Measurements from ENCODE around the gene MUC5B. TPM values are rescaled to one million over a fixed set of nuclear protein-coding genes. Genes with fewer than 3 reads are reported as not detected.

Gene MUC5B
- total RNA-seq, 2 experiments from 2014 or later = not detected

DNA sequence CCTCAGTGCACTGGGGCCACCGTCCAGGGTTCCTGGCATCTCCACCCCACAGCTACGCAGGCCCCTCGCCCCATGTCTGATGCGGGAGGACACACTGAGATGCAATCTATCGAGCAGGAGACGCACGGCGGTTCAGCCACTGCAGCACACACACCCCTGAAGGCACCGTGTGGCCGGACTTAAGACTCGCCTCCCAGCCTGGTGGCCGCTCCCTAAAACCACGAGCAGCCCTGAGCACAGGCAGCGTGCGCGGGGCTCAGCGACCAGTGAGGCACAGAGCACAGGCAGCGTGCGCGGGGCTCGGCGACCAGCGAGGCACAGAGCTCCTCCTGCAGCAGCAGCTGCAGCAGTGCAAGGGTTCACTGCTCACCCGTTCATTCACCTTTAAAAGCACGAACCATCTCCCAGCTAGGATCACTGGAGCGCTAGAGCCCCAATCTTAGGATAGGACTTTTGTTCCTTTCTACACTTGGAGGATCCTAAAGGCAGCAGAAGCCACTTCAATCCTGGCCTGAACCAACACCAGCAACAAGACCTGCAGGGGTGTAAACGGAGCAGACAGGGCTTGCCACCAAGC, 55.2 kb downstream of the MUC5B start:
- DNase-seq (no peak), ATAC-seq (ENCODE audit: low read depth) (no peak)
- Mint-ChIP-seq H3K36me3 (no peaks in the 10 kb centered on the region), H3K9me3 (no peaks in the 10 kb centered on the region), H3K4me3 (no peak overlapping the region), H3K27ac (no peak overlapping the region), H3K27me3 (no peaks in the 10 kb centered on the region), H3K4me1 (no peaks in the 10 kb centered on the region)
- POLR2A ChIA-PET = no interaction called here

DNA sequence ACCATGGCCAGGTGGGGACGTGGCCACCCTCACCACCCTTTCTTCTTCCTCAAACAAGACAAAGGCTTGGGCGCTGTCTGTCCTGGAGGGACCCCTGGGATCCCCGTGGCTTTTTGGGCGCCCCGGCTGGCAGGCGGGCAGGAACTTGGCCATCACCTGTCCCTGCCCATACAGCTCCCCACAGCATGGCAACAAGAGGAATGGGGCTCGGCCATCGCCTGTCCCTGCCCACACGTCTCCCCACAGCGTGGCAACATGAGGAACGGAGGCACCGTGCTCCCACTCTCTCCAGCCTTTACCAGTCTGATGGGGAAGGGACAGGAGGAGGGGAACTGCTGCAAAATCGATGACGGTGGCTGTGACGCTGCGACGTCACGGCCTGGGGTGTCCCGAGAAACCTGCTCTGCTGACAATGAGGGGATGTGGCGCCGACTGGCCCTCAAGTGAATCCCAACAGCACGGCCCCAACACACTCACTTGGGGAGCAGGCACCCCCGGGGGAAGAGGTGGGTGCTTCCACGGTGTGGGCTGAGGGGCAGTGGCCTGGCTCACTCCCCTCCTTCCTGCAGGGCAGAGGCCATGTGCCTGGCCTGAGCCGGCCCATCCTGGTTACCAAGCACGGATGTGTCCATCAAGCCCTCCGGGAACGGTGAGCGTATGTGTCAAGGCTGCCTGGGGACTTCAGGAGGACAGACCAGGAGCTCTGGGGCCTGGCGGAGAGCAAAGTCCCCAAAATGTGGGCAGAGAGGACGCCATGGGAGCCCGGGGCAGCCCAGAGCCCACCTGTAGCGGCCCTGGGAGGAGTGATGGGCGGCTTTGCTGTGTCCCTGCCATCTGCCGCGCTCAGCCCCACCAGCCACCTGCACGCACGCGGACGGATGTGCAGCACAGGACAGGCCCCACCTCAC, 56.2 kb downstream of the MUC5B start:
- DNase-seq = no peak
- ATAC-seq (ENCODE audit: low read depth) = no peak
- POLR2A ChIA-PET = no interaction called here
- no peaks in the 10 kb centered on the region for H3K36me3 Mint-ChIP-seq
- no peaks in the 10 kb centered on the region for H3K4me1 Mint-ChIP-seq
- no peak overlapping the region for H3K27ac Mint-ChIP-seq
- no peaks in the 10 kb centered on the region for H3K27me3 Mint-ChIP-seq
- H3K9me3 Mint-ChIP-seq = no peaks in the 10 kb centered on the region
- H3K4me3 Mint-ChIP-seq = no peak overlapping the region

GRCh38 chr11:1279674-1280055, 56.8 kb downstream of the MUC5B start:
- no peak for ATAC-seq (ENCODE audit: low read depth)
- Mint-ChIP-seq H3K27ac (no peak overlapping the region), H3K9me3 (no peaks in the 10 kb centered on the region), H3K4me1 (no peaks in the 10 kb centered on the region), H3K4me3 (no peak overlapping the region), H3K27me3 (no peaks in the 10 kb centered on the region), H3K36me3 (no peaks in the 10 kb centered on the region)
- no peak for DNase-seq
- POLR2A ChIA-PET = no interaction called here

GRCh38 chr11:1280116-1281035, 57.5 kb downstream of the MUC5B start:
- no peaks in the 10 kb centered on the region for H3K4me1 Mint-ChIP-seq
- H3K9me3 Mint-ChIP-seq = no peaks in the 10 kb centered on the region
- ATAC-seq (ENCODE audit: low read depth) (no peak), DNase-seq (no peak)
- POLR2A ChIA-PET = no interaction called here
- H3K27me3 Mint-ChIP-seq = no peaks in the 10 kb centered on the region
- H3K27ac Mint-ChIP-seq = no peak overlapping the region
- no peak overlapping the region for H3K4me3 Mint-ChIP-seq
- H3K36me3 Mint-ChIP-seq = peaks cover 2% of the 10 kb centered on the region

DNA sequence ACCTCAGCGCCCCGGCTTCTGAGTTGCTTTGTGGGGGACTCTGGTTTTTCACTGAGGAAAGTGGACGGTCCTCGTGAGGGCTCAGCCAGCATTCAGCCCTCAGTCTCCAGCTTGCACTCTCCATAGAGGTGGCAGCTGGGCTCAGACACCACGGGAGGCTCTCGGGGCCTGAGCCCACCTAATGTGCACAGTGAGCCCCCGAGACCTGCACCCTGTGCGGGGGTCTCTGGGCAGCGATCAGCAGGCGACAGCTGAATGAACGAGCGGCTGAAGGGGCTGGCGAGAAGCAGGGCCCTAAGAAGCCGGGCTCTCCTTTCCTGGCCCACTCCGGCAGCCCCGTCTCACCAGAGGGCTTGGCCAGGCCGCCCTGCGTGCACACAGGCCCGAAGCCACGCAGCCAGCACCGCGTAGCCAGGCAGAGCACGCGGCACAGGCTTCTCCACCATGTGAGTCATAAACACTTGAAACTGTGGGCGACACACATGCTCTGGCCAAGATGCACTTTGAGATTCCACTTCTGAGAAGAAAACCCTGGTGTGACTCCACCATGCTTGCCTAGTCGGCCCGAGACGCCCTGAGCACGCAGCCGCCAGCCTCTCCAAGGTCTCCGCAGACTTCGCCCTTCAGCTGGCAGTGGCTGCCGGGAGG, 58.6 kb downstream of the MUC5B start:
- POLR2A ChIA-PET = no interaction called here
- ATAC-seq (ENCODE audit: low read depth) = no peak

GRCh38 chr11:1281974-1282365, 59.1 kb downstream of the MUC5B start:
- no peak for ATAC-seq (ENCODE audit: low read depth)
- POLR2A ChIA-PET = no interaction called here

More for the DNA sequence above, 58.6 kb downstream of the MUC5B start:
- Mint-ChIP-seq H3K27ac (no peak overlapping the region), H3K4me1 (no peaks in the 10 kb centered on the region), H3K27me3 (no peaks in the 10 kb centered on the region), H3K36me3 (peaks cover 3% of the 10 kb centered on the region), H3K4me3 (no peak overlapping the region), H3K9me3 (no peaks in the 10 kb centered on the region)
- no peak for DNase-seq

GRCh38 chr11:1283091-1283511, 60.2 kb downstream of the MUC5B start:
- Mint-ChIP-seq H3K9me3 (no peaks in the 10 kb centered on the region), H3K36me3 (peaks cover 4% of the 10 kb centered on the region), H3K27ac (no peak overlapping the region), H3K4me1 (no peaks in the 10 kb centered on the region), H3K27me3 (no peaks in the 10 kb centered on the region), H3K4me3 (no peak overlapping the region)
- POLR2A ChIA-PET = no interaction called here
- DNase-seq (no peak), ATAC-seq (ENCODE audit: low read depth) (no peak)

More at GRCh38 chr11:1281974-1282365, 59.1 kb downstream of the MUC5B start:
- Mint-ChIP-seq H3K27ac (no peak overlapping the region), H3K27me3 (no peaks in the 10 kb centered on the region), H3K4me1 (no peaks in the 10 kb centered on the region), H3K9me3 (no peaks in the 10 kb centered on the region), H3K36me3 (peaks cover 3% of the 10 kb centered on the region), H3K4me3 (no peak overlapping the region)
- DNase-seq = no peak

GRCh38 chr11:1283906-1284305, 61.0 kb downstream of the MUC5B start:
- H3K4me1 Mint-ChIP-seq = no peaks in the 10 kb centered on the region
- POLR2A ChIA-PET = no interaction called here
- H3K4me3 Mint-ChIP-seq = no peak overlapping the region
- no peaks in the 10 kb centered on the region for H3K27me3 Mint-ChIP-seq
- DNase-seq = no peak
- no peak overlapping the region for H3K27ac Mint-ChIP-seq
- no peaks in the 10 kb centered on the region for H3K9me3 Mint-ChIP-seq
- ATAC-seq (ENCODE audit: low read depth) = no peak
- H3K36me3 Mint-ChIP-seq = peaks cover 4% of the 10 kb centered on the region

DNA sequence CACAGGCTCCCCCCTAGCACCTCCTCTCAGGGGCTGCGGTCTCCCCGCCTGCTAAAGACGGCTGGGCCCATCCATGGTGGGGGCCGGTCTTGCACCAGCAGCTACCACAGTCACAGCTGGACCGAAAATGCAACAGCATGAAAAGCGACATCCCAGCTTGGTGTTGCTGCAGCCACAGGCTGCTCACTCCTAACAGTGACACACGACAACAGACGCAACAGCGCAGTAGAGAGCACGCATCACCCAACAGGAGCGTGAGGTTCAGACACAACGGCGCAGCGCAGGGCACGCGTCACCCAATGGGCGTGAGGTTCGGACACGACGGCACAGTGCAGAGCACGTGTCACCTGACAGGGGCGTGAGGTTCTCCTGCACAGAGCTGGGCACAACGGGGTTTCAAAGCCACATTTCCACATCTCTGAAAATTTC, 62.5 kb downstream of the MUC5B start:
- Mint-ChIP-seq H3K4me3 (no peak overlapping the region), H3K4me1 (no peaks in the 10 kb centered on the region), H3K27me3 (no peaks in the 10 kb centered on the region), H3K27ac (no peak overlapping the region), H3K36me3 (peaks cover 4% of the 10 kb centered on the region), H3K9me3 (no peaks in the 10 kb centered on the region)
- DNase-seq (no peak), ATAC-seq (ENCODE audit: low read depth) (no peak)
- POLR2A ChIA-PET = no interaction called here

- no peaks in the 10 kb centered on the region for H3K4me1 Mint-ChIP-seq
- no peak for ATAC-seq (ENCODE audit: low read depth)
These were observed 63.0 kb downstream of the MUC5B start for GRCh38 chr11:1285876-1286275.

DNA sequence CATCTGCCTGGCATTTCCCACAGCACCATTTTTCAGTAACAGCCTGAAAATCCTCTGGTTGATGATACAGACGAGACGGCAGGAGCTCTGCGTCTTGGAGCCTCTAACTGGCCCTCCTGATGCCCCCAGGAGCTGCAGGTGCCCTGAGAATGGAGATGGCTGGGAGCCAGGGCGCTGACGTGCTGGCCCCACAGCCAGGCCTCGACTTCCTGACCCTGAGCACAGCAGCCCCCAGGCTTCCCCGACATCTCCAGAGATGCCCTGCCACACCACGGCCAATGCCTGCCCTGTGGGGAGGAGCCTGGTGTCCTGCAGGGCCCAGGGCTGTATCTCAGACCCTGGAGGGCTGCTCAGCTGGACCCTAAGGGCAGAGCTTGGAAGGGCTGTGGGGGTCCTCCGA, 65.1 kb downstream of the MUC5B start:
- H3K36me3 Mint-ChIP-seq = peaks cover 4% of the 10 kb centered on the region
- DNase-seq (no peak), ATAC-seq (ENCODE audit: low read depth) (no peak)
- H3K4me1 Mint-ChIP-seq = no peaks in the 10 kb centered on the region
- H3K27me3 Mint-ChIP-seq = no peaks in the 10 kb centered on the region
- no peak overlapping the region for H3K4me3 Mint-ChIP-seq
- H3K27ac Mint-ChIP-seq = no peak overlapping the region
- H3K9me3 Mint-ChIP-seq = no peaks in the 10 kb centered on the region
- POLR2A ChIA-PET = no interaction called here

More at GRCh38 chr11:1285876-1286275, 63.0 kb downstream of the MUC5B start:
- Mint-ChIP-seq H3K27me3 (no peaks in the 10 kb centered on the region), H3K36me3 (peaks cover 4% of the 10 kb centered on the region), H3K27ac (no peak overlapping the region), H3K9me3 (no peaks in the 10 kb centered on the region), H3K4me3 (no peak overlapping the region)
- POLR2A ChIA-PET = no interaction called here
- DNase-seq = no peak

DNA sequence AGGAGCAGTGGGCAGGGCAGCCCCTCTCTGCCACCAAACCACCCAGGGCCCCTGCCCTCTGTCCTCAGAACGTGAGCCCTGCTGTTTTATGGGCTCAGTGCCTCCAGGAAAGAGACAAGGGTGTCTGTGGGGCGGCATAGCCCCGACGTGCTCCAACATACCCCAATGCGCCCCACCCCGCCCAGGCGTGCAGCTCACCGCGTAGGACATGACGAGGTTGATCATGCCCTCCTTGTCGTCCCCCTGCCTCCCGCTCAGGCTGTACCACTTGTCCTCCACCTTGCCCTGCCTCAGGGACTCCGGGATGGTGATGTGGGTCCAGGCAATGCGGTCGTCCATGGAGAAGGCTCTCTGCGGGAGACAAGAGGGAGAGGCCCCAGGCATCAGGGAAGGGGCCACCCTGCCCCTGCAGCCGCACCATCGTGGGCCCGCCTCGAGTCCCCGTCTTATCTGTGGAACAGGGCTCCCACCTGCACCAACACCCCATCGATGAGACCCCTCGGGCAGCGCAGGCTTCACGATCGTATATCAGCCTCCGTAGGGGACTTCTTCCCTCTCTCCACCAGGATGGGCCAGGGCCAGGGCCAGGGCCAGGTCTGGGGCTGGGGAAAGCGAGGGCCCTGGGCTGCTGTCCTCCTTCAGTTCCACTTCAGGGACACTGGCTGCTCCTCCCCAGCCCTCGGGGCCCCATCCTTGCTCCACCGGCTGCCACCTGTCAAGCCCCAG, 65.7 kb downstream of the MUC5B start:
- Mint-ChIP-seq H3K27ac (no peak overlapping the region), H3K4me1 (no peaks in the 10 kb centered on the region), H3K9me3 (no peaks in the 10 kb centered on the region), H3K4me3 (no peak overlapping the region), H3K27me3 (no peaks in the 10 kb centered on the region), H3K36me3 (peaks cover 4% of the 10 kb centered on the region)
- POLR2A ChIA-PET = no interaction called here
- ATAC-seq (ENCODE audit: low read depth) (no peak), DNase-seq (no peak)
